Mesothelial cell of epicardium (in vitro differentiated cells): ENCODE results near the gene CD247. TPM values are rescaled to one million over a fixed set of nuclear protein-coding genes. Genes with fewer than 3 reads are reported as not detected.

Experiments
- DNase-seq, 2 experiments: peaks; one replicate each; pipeline ENCODE4 v3.0.0; 2021; ENCODE audit warnings: low spot score in 2 of 2; ENCODE audit not compliant: unreplicated experiment in 2 of 2
- H3K27ac Mint-ChIP-seq: 2 replicates; pipeline ENCODE4 v1.8.0; 2021; ENCODE audit warnings: mixed read lengths
- H3K27me3 Mint-ChIP-seq: 2 replicates; pipeline ENCODE4 v1.8.0; 2021; ENCODE audit warnings: low read depth, mixed read lengths
- H3K36me3 Mint-ChIP-seq: 2 replicates; pipeline ENCODE4 v1.8.0; 2021; ENCODE audit warnings: mixed read lengths
- H3K4me1 Mint-ChIP-seq: 2 replicates; pipeline ENCODE4 v1.8.0; 2021; ENCODE audit warnings: mixed read lengths
- H3K4me3 Mint-ChIP-seq: 2 replicates; pipeline ENCODE4 v1.8.0; 2021; ENCODE audit warnings: mild to moderate bottlenecking, moderate library complexity, mixed read lengths
- H3K9me3 Mint-ChIP-seq: 2 replicates; pipeline ENCODE4 v1.8.0; 2021; ENCODE audit warnings: mixed read lengths
- total RNA-seq: library from RNA; stranded (reverse); gene quantifications from 3 replicates; pipeline ENCODE4 v1.2.1, GENCODE V29; 2021
- TF ChIP-seq, protein P1 (sequence below): fragments of 200-600 bp; sonication (generic); IDR thresholded peaks from one replicate; pipeline ENCODE4 v1.5.0; 2021; ENCODE audit warnings: antibody characterized with exemption; ENCODE audit not compliant: unreplicated experiment

CD247 gene
- total RNA-seq, 1 donor from 2014 or later, result 0.13 TPM

DNA sequence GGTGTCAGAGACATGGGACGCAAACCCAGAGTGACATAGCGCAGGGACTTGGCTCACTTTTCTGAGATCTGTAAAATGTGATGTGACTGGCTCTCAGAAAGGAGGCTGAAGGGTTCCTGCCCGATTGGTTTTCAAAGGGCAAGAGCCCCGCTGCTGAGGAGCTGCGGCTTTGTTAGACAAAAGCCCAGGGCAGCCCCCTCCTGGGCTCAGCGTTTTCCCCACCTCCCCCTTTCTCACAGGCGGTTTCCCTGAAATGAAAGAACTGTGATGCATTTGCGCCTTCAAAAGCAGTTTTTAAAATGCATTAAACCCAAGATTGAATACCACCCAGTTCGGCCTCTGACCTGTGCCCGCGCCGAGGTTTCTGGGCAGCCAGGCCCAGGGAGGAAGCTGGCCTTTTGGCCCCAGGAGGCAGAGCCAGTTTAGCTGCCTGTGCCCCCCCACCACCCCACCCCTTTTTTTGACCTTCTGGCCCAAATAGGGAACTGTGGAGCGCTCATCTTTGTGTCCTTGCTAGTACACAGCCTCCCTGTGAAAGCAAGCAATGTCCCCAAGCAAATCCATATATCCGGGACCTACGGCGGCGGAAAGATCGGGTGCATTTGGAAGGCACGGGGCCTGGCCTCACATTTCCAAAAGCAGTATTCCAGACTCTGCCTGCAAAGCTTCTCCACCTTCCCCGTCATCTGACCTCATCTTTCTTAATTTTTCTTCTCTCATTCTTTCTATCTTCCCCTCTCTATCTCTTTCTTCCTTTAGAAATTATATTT, 28.6 kb downstream of the CD247 start:
- no peak overlapping the region for H3K27ac Mint-ChIP-seq
- no peak for DNase-seq
- no peaks in the 10 kb centered on the region for H3K36me3 Mint-ChIP-seq
- TF ChIP-seq, protein P1, sequence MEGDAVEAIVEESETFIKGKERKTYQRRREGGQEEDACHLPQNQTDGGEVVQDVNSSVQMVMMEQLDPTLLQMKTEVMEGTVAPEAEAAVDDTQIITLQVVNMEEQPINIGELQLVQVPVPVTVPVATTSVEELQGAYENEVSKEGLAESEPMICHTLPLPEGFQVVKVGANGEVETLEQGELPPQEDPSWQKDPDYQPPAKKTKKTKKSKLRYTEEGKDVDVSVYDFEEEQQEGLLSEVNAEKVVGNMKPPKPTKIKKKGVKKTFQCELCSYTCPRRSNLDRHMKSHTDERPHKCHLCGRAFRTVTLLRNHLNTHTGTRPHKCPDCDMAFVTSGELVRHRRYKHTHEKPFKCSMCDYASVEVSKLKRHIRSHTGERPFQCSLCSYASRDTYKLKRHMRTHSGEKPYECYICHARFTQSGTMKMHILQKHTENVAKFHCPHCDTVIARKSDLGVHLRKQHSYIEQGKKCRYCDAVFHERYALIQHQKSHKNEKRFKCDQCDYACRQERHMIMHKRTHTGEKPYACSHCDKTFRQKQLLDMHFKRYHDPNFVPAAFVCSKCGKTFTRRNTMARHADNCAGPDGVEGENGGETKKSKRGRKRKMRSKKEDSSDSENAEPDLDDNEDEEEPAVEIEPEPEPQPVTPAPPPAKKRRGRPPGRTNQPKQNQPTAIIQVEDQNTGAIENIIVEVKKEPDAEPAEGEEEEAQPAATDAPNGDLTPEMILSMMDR, result no peak
- peaks cover 10% of the 10 kb centered on the region for H3K27me3 Mint-ChIP-seq
- no peaks in the 10 kb centered on the region for H3K9me3 Mint-ChIP-seq
- no peak overlapping the region for H3K4me3 Mint-ChIP-seq
- peaks cover 15% of the 10 kb centered on the region for H3K4me1 Mint-ChIP-seq

- Mint-ChIP-seq H3K9me3 (no peaks in the 10 kb centered on the region), H3K4me1 (peaks cover 15% of the 10 kb centered on the region), H3K4me3 (no peak overlapping the region), H3K27ac (no peak overlapping the region), H3K27me3 (peaks cover under 1% of the 10 kb centered on the region), H3K36me3 (no peaks in the 10 kb centered on the region)
- DNase-seq, result no peak
- TF ChIP-seq, protein P1, result no peak
These were observed 29.5 kb downstream of the CD247 start for GRCh38 chr1:167488786-167489185.

GRCh38 chr1:167487614-167488013, 30.7 kb downstream of the CD247 start:
- H3K4me3 Mint-ChIP-seq, result no peak overlapping the region
- H3K36me3 Mint-ChIP-seq, result no peaks in the 10 kb centered on the region
- no peaks in the 10 kb centered on the region for H3K9me3 Mint-ChIP-seq
- TF ChIP-seq, protein P1, result no peak
- no peak for DNase-seq
- H3K27ac Mint-ChIP-seq, result no peak overlapping the region
- H3K27me3 Mint-ChIP-seq, result no peaks in the 10 kb centered on the region
- peaks cover 15% of the 10 kb centered on the region for H3K4me1 Mint-ChIP-seq

- TF ChIP-seq, protein P1, result no peak
- Mint-ChIP-seq H3K4me3 (no peak overlapping the region), H3K9me3 (no peaks in the 10 kb centered on the region), H3K4me1 (peaks cover 15% of the 10 kb centered on the region), H3K27me3 (no peaks in the 10 kb centered on the region), H3K36me3 (no peaks in the 10 kb centered on the region), H3K27ac (no peak overlapping the region)
- DNase-seq, result no peak
These were observed 32.1 kb downstream of the CD247 start for GRCh38 chr1:167486090-167486824.

DNA sequence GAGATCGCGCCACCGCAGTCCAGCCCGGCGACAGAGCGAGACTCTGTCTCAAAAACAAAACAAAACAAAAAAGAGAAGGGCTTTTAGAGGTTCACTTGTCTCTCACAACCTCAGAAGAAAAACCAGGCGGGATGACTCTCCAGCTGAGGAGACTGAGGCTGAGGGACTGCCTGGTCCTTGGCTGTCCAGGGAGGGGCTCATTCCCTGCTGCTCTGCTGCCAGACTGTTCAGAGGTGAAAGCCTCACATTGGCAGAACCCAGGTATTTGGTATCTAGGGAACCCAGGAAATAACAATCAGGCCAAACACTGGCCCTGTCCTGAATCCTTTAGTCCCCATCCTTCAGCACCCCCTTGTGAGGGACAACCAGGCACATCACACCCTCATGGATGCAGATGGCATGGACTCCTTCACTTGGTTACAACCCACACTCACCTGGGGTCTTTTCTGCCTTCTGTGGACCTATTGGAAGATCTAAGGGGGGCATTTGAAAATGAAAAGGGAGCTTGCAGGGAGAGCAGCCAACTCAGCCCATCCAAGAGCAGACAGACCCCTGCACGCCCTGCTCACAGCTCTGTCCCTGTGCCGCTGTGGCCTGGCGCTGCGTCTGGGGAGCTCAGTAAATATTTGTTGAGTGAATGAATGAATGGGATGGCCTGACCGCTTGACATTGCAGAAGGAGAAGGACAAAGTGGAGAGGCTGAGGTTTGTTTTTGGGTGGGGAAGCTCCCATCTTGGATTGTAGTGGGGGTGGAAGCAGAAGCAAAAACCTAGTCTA, 33.4 kb downstream of the CD247 start:
- TF ChIP-seq, protein P1, result no peak
- peaks cover 15% of the 10 kb centered on the region for H3K4me1 Mint-ChIP-seq
- no peaks in the 10 kb centered on the region for H3K9me3 Mint-ChIP-seq
- no peak overlapping the region for H3K4me3 Mint-ChIP-seq
- no peaks in the 10 kb centered on the region for H3K27me3 Mint-ChIP-seq
- H3K27ac Mint-ChIP-seq, result no peak overlapping the region
- H3K36me3 Mint-ChIP-seq, result no peaks in the 10 kb centered on the region
- no peak for DNase-seq
